Measurements from ENCODE around the gene STAG1.
"Not testable (repeated sequence)": the region's sequence is repeated elsewhere in the genome, so short reads cannot be mapped to it uniquely, and the experiment has no call there.

STAG1 gene

GRCh38 chr3:136752172-136752421 is at the start of gene STAG1:
Gene STAG1, minus strand, starts transcription at chr3:136752378. Its CDS starts 121,480 bp downstream, at chr3:136630898.
- DNase-seq (ENCODE audit: low spot score): no peak

- DNase-seq (ENCODE audit: low spot score): not testable (repeated sequence)
Measured at GRCh38 chr3:136801146-136801545, 49.0 kb upstream of the STAG1 start.

GRCh38 chr3:136792556-136793330 is 40.6 kb upstream of the STAG1 start:
- DNase-seq (ENCODE audit: low spot score): no peak

- DNase-seq (ENCODE audit: low spot score): no peak
Measured at GRCh38 chr3:136790786-136791185, 38.6 kb upstream of the STAG1 start.

- no peak for DNase-seq (ENCODE audit: low spot score)
Measured at GRCh38 chr3:136789976-136790375, 37.8 kb upstream of the STAG1 start.

GRCh38 chr3:136788154-136788553 is 36.0 kb upstream of the STAG1 start:
- no peak for DNase-seq (ENCODE audit: low spot score)

- peak; percentile 22 for DNase-seq (ENCODE audit: low spot score)
Measured at GRCh38 chr3:136787349-136787748, 35.2 kb upstream of the STAG1 start.

GRCh38 chr3:136783708-136784191 is 31.6 kb upstream of the STAG1 start:
- DNase-seq (ENCODE audit: low spot score): no peak

- no peak for DNase-seq (ENCODE audit: low spot score)
Measured at GRCh38 chr3:136780741-136781140, 28.6 kb upstream of the STAG1 start.

GRCh38 chr3:136778865-136779264 is 26.7 kb upstream of the STAG1 start:
- DNase-seq (ENCODE audit: low spot score): no peak

GRCh38 chr3:136772709-136773108 is 20.5 kb upstream of the STAG1 start:
- no peak for DNase-seq (ENCODE audit: low spot score)

GRCh38 chr3:136758160-136759102 is 6.3 kb upstream of the STAG1 start:
- DNase-seq (ENCODE audit: low spot score): not testable (repeated sequence)

- no peak for DNase-seq (ENCODE audit: low spot score)
Measured at GRCh38 chr3:136755192-136755591, 3.0 kb upstream of the STAG1 start.

- no peak for DNase-seq (ENCODE audit: low spot score)
Measured at GRCh38 chr3:136753326-136753939, 1.3 kb upstream of the STAG1 start.

- peak; percentile 97 for DNase-seq (ENCODE audit: low spot score)
Measured at GRCh38 chr3:136752422-136753325, 496 bp upstream of the STAG1 start.

GRCh38 chr3:136751316-136752171 is 634 bp downstream of the STAG1 start:
- DNase-seq (ENCODE audit: low spot score): peak; percentile 47

GRCh38 chr3:136750897-136751315 is 1.3 kb downstream of the STAG1 start:
- DNase-seq (ENCODE audit: low spot score): peak; percentile 28

- no peak for DNase-seq (ENCODE audit: low spot score)
Measured at GRCh38 chr3:136750209-136750896, 1.8 kb downstream of the STAG1 start.

- not testable (repeated sequence) for DNase-seq (ENCODE audit: low spot score)
Measured at GRCh38 chr3:136749602-136750001, 2.6 kb downstream of the STAG1 start.

- no peak for DNase-seq (ENCODE audit: low spot score)
Measured at GRCh38 chr3:136749091-136749490, 3.1 kb downstream of the STAG1 start.

All from hepatic stellate cell (primary cell).